GM10248 (cell line): ENCODE measurements around the gene CCL1.

Experiments used
- CTCF ChIA-PET: fragments of 300-600 bp; sonication (Branson Sonifier 250); formaldehyde crosslinking; extraction: SDS; loops from one replicate; lab custom pipeline; 2021; ENCODE audit warnings: antibody characterized with exemption; lab: Yijun Ruan, JAX
- POLR2A ChIA-PET: fragments of 350-650 bp; sonication (Branson Sonifier 250); formaldehyde crosslinking; extraction: SDS; loops from one replicate; lab custom pipeline; 2020; ENCODE audit warnings: antibody characterized with exemption; lab: Yijun Ruan, JAX
- DNase-seq: peaks from one replicate; pipeline ENCODE4 v3.0.0; 2012; ENCODE audit errors: extremely low spot score
- TF ChIP-seq, protein P1 (sequence below): IDR thresholded peaks from 2 replicates; pipeline ENCODE4 v1.5.1; 2012; ENCODE audit warnings: mild to moderate bottlenecking, low read depth; ENCODE audit errors: extremely low read depth, missing control alignments, control extremely low read depth

Gene CCL1

DNA sequence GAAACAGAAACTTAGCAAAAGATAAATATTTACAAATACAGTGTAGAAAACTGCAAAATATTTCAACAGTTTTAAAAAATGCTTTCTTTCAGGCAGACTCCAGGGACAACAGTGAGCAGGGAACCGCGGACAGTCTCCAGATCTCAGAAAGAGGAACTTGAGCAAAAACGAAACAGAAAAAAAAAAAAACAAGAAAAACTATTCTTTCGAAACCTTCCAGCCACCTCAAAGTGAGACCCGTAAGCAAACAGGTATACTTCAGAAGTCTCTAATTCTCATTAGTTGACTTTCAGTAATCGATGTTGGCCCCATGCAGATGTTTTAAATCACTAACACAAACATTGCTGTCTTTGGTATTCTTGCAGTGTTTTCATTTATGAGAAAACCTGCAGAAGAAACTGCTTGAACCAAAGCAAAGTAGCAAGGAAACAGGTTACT lies 15.7 kb upstream of the CCL1 start:
- ChIA-PET POLR2A (no interaction called here), CTCF (interaction anchor here (0.8 to 1.2 kb wide), 2 partner anchors 12 to 42 kb away, joined by 3 read pairs; no protein-coding TSS in a partner anchor)
- peak; percentile 79 for DNase-seq
- TF ChIP-seq, protein P1, sequence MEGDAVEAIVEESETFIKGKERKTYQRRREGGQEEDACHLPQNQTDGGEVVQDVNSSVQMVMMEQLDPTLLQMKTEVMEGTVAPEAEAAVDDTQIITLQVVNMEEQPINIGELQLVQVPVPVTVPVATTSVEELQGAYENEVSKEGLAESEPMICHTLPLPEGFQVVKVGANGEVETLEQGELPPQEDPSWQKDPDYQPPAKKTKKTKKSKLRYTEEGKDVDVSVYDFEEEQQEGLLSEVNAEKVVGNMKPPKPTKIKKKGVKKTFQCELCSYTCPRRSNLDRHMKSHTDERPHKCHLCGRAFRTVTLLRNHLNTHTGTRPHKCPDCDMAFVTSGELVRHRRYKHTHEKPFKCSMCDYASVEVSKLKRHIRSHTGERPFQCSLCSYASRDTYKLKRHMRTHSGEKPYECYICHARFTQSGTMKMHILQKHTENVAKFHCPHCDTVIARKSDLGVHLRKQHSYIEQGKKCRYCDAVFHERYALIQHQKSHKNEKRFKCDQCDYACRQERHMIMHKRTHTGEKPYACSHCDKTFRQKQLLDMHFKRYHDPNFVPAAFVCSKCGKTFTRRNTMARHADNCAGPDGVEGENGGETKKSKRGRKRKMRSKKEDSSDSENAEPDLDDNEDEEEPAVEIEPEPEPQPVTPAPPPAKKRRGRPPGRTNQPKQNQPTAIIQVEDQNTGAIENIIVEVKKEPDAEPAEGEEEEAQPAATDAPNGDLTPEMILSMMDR, result peak; percentile 3

DNA sequence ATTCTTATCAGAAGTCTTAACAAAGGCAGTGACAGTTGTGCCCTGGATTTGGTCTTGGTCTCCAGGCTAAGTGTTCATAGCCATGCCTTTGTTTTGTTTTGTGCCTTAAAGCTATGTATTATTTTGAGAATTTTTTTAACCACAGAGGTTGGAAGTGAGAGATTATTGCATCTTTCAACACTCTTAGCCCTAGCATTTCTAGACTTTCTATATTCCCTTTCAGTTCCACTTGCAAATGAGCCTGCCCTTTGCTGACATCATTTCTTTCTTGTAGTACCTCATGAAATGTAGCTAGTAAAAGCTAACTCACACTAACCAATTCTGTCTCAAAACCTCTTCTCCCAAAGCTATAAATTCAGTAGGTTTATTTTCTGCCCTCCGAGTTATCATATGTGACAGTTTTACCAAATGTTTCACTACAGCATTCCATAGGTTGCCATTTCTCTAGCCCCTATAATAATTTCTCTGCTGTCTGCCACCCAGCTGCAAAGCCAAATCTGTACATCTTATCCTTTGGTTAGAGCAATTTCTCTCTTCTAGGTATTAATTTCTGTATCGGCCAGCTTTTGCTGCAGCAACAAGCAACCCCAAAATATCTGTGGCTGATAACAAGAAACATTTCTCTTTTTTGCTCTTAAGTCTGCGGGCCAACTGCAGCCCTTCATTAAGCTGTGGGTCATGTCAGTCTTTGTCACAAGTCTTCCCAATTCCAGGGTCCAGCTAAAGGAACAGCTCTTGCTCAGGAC lies 14.2 kb upstream of the CCL1 start:
- ChIA-PET CTCF (interaction anchor here (1.2 to 2.3 kb wide), 4 partner anchors 15 to 176 kb away, joined by 3 to 9 read pairs (median 7); no protein-coding TSS in a partner anchor), POLR2A (no interaction called here)
- TF ChIP-seq, protein P1, result no peak
- DNase-seq, result no peak

DNA sequence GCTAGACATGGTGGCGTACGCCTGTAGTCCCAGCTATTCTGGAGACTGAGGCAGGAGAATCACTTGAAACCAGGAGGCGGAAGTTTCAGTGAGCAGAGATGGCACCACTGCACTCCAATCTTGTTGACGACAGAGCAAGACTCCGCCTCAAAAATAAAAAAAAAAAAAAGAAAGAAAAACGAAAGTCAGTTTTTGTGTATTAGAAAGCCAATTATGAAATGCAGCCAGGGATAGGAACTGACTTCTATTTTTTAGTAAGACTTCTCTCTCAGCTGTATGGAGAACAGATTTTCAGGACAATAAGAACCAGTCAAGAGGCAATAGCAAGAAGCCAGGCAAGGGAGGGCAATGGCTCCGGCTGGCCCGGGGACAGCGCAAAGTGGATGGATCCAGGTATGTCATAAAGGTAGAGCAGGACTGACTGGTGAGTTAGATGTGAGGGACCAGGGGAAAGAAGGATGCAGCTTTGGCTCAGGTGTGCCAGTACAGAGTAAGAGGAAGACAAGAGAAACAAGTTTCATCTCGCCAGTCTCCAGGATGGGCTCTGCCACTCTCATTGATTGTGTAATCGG lies 12.5 kb upstream of the CCL1 start:
- ChIA-PET POLR2A (no interaction called here), CTCF (interaction anchor here (1.2 to 6.7 kb wide), 3 partner anchors 12 to 26 kb away, joined by 4 to 62 read pairs (median 5); partner anchors contain the start of gene CCL1)
- no peak for DNase-seq
- TF ChIP-seq, protein P1, result no peak

DNA sequence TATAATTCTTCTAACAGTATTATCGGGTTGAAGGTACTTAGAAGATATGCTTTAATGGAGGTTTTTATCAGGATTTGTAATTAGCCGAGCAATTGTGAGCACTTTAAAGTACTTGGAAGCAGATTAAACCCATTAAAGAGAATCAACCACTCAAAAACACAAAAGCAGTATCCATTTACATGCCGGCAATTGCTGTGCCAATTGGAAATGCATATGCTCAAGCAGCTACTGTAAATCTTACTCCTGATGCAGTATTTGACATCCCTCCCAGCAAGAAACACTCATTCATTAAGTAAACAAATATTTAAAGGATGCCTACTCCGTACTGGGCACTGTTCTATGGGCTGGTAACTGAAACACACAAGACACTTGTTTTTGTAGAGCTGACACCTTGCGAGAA lies 11.4 kb upstream of the CCL1 start:
- ChIA-PET POLR2A (no interaction called here), CTCF (interaction anchor here (1.2 to 6.7 kb wide), 3 partner anchors 12 to 27 kb away, joined by 4 to 62 read pairs (median 5); partner anchors contain the start of gene CCL1)
- DNase-seq, result no peak
- TF ChIP-seq, protein P1, result no peak

DNA sequence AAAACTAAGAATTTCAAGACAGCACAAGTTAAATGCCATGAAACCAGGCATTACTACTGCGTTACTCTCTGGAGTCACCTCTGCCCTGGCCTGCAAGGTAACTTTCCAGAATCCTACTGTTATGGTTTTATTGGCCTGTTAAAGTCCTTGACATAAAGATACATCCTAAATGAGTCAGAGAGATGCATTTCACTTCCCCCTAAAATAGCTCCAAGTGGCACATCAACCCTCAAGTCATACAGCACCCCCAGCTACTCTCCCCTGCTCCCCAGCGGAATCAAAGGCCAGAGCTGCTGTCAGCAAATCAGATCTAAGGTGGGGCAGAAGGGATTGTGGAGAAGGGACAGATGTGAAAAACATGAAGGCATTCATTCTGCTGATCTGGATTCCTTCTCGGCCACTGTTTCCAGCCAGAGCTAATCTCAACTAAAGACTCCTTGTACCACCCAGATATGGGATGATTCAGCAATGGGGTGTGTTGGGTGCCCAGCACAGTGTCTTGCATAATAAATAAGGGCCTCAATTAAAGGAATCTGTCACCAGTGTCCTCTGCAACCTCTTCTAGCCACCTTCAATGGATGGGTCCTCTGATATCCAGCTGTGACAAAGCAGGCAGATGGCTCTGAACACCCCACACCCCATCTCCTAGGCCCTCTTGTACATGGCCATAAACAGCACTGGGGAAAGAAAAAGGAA lies 8.5 kb upstream of the CCL1 start:
- ChIA-PET POLR2A (no interaction called here), CTCF (interaction anchor here (3.1 to 6.7 kb wide), 2 partner anchors 9 to 170 kb away, joined by 11 to 62 read pairs; partner anchors contain the start of gene CCL1)
- TF ChIP-seq, protein P1, result no peak
- no peak for DNase-seq

DNA sequence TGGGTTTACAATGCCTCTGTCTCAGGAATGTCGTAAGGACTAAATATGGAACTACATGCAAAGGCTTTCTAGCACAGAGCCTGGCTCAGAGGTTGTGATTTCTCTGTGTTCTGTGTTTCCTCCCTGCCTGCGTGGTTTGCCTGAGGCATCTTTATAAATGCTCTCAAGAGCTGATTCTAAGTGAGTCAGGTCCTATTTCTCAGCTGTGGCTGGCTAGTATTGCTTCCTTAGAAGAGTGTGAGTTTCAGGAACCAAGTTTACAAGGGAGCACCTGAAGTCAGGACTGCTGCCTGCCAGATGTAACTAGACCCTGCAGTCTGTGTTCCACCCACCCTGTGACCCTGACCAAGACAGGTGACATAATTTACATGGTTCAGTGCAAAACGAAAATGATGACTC lies 8.0 kb upstream of the CCL1 start:
- ChIA-PET CTCF (interaction anchor here (0.6 to 6.7 kb wide), 3 partner anchors 9 to 170 kb away, joined by 3 to 62 read pairs (median 11); partner anchors contain the start of gene CCL1), POLR2A (no interaction called here)
- TF ChIP-seq, protein P1, result no peak
- no peak for DNase-seq
